Nucleus accumbens (tissue), 56 donors: Measurements from ENCODE around the gene USP31.

Source experiments
- DNase-seq, 56 donors: peaks; one replicate each; lab custom pipeline; 2025; lab: John Stamatoyannopoulos, UW

The USP31 gene

DNA sequence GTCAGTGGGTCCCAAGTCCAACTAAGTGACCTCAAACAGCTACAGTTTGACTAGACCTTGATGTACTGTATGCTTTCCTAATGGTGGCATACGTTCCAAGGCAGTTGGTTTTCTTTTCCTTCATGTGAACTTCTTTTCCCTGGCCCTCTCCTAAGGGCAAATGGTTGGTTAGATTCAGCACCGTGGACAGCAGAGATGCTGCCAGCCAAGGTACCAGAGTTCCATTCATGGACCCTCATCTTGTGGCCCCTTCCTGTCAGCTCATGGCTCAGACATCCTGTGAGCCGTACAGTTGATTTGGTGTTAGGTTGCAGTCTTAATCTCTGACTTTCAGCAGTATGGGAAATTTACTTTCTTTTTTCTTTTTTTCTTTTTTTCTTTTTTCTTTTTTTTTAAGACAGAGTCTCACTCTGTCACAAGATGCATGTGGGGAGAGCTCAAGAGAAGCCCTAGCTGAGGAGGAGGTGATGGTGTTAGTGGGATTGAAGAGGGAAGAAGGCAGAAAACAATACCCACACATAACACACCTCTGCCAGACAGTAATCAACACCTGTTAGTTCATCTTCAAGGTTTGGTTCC, 122.4 kb downstream of the USP31 start:
- DNase-seq = no peak

DNA sequence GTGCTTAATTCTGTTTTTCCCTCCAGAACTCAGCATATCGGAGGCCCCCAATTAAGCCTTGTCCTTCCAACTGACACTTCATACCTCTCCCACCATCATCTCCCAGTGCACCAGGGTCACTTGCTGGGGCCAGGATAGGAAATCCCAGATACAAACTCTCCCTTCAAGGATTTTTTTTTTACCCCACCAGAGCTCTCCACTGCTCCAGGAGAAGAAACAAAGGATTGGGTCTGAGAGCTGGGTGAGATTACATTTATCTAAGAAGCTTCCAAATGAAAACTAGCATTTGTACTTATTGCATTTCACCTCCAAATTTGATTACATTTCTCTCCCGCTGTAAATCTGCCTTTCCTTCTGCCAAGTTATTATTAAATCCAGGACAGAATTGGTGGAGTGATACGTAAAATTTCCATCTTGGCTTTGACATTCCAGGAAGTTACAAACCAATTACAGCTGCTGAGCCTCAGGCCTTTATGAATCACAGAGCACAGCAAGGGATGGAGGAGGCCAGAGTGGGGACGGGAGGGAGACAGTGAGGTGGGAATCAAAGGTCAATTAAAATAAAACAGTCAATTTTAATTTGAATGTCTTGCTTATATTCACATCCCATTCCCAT, 123.5 kb downstream of the USP31 start:
- no peak for DNase-seq

DNA sequence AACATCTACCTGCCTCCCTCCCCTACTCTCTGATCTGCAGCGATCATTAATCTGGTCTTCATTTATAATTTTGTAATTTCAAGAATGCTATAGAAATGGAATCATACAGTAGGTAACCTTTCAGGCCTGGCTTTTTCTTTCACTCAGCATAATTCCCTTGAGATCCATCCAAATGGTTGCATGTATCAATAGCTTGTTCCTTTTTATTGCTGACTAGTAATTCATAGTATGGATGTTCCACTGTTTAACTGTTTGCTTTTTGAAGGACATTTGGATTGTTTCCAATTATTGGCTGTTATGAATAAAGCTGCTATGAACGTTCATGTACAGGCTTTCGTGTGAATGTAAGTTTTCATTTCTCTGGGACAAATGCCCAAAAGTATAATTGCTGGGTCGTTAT, 125.2 kb downstream of the USP31 start:
- no peak for DNase-seq

DNA sequence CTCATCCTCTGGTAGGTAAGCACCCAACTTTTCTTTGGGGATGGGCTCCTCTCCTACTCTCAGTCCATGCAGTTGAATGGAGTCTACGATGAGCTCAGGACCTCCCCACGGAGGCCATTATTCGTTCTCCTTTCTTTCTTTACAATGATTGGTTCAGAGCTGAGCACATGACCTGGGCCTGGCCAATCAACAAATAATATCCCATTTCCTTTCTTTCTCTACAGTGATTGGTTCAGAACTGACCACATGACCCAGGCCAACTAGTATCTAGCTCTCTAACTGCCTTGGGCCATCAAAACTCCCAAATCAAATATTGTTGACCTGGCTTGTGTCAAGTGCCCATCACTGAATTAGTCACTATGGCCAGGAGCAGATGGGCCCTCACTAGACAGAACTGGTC, 129.2 kb downstream of the USP31 start:
- no peak for DNase-seq

DNA sequence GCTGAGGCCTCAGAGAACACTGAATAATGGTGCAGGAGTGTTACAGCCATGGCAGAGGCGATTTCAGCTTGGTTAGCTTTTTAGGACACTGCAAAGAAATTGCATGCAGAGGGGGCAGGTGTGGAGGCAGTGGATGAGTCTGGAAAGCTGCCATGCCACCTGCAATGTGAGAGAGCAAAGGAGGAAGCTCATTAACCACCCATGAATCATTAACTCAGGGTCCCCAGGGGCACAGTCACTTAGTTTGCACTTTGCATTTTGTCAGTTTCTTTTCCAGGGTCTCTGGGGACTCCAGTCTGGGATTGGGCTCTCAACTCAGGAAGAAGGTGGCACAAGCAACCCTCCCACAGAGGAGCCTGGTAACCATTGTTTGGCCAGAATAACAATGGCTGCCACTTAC, 132.9 kb downstream of the USP31 start:
- DNase-seq = no peak

DNA sequence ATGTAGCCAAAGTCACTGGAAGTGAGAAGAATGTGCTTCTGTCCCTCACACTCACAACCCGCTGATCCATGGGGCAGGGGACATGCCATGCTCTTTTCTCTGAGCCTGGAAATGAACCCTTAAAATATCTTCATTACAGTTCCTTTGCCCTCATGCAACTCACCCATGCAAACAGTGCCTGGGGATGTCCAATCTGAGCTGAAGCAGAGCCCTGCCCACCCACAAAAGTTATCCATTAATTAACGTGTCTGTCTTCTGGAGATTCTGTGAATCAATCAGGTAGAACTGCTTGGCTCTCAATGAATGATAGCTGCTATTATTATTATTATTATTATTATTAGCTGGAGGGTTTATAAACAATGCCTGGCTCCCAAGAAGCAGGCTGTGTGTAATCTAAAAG, 133.7 kb downstream of the USP31 start:
- no peak for DNase-seq

DNA sequence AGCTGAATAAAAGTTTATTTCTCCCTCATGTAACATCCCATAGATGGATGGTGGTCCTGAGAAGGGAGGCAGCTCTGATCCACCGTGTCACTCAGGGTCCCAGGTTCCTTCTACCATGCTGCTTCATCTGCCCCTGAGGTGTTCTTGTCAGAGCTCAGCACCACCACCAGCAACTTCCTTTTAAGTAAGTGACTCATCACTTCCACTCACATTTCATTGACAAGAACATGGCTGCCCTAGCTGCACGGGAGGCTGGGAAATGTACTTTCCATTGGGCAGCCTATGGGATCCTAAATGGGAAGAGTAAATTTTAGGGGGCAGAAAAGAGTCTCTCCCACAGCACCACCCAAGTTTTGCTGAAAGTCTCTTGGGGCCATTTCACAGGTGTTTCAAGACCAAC, 134.7 kb downstream of the USP31 start:
- no peak for DNase-seq
